Stimulated activated CD4-positive, alpha-beta T cell treated with anti-CD3 and anti-CD28 coated beads, Interleukin-12 subunit alpha, Interleukin-12 subunit beta, amount 100 ng/mL, for 4 hours (primary cell): Measurements from ENCODE around the gene ENGASE.

Experiments used
- DNase-seq: peaks from one replicate; pipeline ENCODE4 v3.0.0-alpha.2; 2020

The ENGASE gene

DNA sequence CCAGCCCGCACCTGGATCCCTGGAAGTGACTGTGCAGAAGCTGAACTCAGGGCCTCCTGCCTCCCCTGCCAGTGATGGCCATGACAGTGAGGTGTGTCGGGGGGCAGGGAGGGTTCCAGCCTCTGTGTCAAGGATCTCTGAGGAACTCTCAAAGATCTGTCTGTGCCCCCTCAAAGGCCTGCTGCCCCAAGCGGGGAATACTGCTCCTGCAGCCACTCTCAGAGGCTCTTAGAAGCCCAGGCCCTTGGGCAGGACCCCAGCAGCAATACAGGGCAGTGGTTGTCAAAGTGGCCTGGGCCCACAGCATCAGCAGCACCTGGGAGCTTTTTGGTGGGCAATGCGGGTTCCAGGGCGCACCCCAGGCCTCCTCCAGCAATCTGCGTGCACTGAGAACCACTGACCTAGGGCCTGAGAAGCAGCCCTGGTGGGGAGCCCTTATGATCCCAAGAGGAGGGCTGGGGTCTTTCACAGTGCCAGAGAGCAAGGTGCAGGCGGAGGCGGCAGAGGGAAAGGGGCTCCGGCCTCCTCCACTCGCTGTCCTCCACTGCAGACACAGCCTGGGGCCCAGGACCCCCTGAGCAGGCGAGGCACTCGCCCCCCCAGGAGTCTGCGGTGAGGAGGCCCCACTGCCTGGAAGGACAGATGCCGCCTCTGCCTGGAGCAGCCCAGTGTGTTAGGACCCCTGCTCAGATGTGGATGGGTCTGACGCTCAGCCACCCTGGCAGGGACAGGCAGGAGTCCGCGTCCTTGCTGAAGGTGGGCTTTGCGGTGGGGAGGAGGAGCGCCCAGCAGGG, 42.1 kb downstream of the ENGASE start:
- DNase-seq: no peak

DNA sequence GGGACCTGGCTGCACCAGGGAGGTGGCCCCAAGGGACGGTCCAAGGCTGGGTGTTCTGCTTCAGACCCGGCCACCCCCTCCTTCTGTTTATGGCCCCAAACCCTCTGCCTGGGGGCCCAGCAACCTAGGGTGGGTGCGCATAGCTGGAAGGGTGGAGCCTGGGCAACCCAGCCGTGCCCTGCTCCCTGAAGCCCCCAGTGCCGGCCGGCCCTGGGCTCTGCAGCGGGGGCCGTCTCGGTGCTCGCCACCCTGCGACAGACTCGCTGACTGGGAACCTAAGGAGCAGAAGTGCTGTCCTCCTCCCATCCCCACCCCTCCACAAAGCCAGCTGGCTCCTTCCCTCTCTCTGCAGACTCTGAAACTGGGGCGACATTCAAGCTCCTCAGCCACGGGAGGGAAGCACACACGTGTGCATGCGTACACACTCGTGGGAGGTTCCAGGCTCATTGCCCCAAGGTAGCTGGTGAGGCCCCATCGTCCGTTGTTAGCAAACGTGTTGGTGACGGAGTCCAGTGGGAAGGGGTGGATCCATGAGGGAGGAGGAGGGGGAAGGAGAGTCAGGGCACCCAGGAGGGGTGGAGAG, 43.4 kb downstream of the ENGASE start:
- no peak for DNase-seq

DNA sequence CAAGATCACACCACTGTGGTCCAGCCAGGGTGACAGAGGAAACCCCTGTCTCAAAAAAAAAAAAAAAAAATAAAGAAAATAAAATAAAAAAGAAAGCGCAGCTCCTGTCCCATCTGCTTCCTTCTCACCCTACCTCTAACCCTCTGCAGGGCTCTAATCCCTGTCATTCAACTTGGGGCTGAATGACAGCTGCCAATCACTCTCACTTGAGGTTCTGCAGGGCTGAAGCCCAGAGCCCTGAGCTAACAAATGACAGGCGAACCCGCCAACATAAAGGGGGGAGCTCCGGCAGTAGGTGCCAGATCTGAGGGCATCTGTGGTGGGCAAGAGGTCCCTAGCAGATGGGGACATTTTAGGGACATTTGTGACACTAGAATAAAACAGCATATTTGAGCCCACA, 44.3 kb downstream of the ENGASE start:
- no peak for DNase-seq

DNA sequence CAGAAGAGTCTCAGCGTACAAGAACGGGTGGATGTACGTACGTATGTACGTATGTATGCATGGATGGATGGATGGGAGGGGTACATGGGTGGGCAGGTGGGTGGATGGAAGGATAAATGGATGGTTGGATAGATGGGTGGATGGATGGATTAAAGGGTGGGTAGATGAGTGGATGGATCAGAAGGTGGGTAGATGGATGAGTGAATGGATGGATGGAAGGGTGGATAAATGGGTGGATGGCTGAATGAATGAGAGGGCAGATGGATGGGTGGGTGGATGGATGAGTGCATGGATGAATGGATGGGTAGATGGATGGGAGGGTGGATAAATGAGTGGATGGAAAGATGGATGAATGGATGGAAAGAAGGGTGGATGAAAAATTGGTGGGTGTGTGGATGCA, 45.6 kb downstream of the ENGASE start:
- DNase-seq: no peak

DNA sequence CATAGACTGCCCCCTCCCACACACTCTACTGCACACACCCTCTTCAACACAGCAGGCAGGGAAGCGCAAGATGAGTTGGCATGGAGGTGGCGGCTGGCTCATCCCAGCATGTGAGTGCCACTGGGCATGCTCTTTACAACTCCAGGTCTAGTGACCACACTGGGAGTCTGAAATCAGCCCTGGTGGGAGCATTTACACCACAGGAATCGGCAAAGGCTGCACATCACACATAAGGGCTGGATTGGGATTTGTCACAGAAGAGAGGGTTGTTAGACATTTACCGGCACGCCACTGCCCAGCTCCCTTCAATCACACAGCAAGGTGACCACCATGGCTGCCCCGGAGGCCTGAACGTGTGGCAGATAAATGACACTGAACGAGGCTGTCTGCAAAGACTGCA, 49.4 kb downstream of the ENGASE start:
- no peak for DNase-seq

DNA sequence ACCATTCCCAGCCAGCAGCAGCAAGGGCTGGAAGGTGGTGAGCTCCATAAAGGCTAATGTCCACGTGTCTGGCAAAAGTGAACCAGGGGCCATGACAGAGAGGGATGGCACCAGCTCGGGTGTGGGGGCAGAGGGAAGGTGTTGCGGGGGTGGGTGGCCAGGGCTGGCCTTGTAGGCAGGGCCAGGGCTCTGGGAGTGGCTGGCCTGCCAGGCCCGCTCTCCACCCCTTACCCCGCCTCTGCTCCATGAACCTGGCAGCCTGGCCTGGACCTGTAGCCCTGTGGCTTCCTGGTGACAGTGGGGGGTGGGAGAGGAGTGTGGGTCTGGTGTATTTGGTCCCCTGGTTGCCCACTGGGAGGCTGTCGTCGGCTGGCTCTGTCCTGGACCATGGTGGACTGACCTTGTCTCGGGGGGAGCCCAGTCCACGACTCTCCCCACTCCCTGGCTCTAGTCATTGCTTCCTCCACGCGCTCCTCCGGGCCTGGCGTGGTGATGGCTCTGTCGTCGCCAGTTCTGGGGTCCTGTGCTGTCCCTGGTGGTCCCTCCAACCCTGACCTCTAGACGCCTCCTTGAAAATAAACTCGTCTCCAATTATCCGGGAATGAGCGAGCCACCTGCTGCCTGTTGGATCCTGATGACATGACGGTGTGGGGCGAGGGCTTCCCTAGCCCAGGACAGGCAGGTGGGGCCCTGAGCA, 50.0 kb downstream of the ENGASE start:
- no peak for DNase-seq

DNA sequence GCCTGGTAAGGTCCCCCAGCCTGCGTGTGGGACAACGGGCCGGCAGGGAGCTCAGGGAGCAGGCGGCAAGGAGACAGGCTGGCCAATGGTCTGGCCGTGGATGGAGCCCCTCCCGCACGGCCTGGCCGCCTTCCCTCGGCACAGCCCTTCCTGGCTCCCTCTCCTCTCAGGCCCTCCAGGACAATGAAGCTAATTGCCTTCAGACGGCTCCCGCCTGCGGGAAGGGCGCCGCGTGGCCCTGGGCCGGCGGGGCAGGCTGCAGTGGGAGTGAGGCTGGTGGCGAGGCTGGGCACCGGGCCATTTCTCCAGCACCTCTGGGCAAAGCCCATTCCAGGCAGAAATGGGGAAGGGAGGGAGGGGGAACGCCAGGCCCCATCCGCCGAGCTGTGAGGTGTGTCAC, 50.9 kb downstream of the ENGASE start:
- DNase-seq: no peak

DNA sequence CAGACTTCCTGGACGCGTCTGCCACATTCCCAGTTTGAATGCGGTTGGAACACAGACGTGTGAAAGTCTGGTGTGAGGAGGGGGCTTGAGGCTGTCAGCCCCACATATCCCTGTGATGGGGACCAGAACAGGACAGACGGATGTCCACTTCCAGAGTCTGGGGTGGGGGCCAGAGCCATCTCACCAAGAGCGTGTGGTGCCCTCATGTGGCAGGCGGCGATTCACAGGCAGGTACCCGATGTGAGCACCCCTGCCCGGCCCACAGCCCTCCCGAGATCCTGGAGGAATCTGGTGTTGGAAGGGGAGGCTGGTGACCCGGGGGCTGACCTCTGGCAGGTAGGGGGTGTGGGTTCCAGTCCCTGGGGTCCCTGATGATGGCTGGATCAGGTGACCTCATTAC, 51.5 kb downstream of the ENGASE start:
- no peak for DNase-seq

DNA sequence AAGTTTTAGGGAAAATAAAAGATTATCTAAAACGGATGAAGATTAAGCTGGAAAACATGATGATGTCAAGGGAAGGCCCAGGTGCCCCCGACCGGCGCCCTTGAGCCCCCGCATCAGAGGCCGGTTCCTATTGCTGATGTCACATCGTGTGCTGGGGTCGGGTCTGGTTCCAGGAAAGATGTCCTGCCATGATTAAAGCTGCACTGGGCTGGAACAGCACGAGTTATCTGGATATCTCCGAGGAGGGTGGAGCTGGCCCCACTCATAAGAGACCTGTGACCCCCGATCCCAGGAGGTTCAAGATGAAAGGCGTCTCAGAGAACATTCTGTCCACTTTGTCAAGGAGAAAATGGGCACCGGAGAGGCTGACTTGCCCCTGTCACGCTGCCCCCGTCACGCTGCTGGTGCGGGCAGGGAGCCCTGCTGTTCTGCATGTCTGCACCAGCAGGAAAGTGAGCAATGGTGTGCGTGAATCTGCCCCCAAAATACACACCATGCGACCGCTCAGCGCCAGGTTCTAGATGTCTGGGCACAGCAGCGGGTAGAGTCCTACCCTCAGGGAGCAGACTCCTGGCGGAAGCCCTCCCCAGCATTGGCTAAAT, 53.0 kb downstream of the ENGASE start:
- DNase-seq: no peak

DNA sequence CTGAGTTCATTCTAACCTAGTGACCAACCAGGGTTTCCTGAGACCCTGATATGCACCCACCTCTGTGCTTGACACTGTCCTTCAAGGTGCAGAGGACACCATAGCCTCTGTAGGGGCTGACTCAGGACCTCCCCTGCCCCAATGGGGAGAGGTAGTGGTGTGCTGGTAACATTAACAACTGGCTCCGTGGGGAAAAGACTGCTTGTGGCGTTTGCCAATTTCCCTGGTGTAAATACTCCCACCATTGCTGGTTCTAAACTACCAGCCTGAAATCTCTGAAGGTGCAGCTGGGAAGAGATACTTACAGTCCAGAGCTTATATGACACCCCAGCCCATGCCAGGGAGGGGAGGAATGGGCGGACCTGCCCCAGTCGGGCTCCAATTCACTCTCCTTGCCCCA, 54.9 kb downstream of the ENGASE start:
- DNase-seq: no peak

DNA sequence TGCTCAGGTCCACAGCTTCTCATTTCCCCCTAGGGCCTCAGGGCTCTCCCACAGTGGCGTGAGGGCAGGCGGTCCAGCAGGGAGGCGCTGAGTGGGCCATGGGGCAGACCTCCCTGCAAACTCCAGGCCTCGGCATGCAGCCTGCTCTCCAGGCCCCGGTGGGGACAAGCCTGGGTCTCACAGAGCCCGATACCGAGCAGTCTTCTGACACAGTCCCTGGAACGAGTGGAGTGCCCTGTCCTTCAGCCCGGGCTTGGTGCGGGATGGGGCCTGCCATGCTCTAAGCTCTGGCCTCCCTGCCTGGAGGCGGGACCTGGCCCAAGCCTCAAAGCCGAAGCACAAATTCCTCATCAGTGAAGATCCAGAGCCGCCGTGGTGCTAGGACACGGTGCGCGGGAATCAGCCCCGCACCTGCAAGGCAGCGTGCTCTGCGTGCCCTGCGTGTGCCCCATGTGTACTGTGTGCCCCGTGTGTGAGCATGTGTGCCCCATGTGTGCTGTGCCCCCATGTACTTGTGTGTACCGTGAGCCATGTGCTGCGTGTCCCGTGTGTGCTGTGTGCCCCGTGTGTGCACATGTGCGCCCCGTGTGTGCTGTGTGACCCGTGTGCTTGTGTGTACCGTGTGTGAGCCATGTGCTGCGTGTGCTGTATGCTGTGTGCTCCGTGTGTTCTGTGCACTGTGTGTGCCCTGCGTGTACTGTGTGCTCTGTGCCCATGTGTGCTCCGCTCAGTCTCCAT, 56.1 kb downstream of the ENGASE start:
- no peak for DNase-seq

DNA sequence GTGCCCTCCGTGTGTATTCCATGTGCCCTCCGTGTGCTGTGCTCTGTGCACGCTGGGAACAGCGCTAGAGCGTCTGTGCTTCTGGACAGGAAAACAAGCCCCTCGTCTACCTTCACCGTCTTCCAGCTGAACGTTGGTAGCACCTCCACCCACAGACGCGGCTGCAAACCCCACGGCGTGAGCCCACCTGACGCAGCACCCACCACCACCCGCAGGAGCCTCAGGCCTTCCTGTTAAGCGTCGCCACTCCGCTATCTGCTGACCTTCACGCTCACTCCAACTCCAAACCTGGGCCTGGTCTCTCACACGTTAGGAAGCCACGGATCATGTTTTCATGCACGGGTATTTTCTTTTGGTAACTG, 56.6 kb downstream of the ENGASE start:
- no peak for DNase-seq

DNA sequence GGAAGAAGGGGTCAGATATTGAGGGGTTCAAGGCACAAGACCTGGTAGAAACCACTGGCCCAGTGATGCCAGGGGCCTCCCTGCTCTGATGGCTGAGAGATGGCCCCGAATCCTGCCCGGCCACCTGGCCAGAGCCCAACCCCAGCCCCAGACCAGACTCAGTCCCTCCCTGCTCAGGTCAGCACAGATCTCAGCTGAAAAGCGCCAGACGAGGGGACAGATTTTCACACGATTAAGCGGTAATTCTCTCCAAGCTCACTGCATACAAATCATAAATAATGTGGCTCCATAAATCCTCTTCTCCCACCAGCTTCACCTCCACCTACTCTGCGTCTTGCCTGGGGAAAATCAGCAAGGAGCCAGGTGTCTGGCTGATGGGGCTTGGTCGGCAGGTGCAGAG, 57.1 kb downstream of the ENGASE start:
- DNase-seq: no peak

DNA sequence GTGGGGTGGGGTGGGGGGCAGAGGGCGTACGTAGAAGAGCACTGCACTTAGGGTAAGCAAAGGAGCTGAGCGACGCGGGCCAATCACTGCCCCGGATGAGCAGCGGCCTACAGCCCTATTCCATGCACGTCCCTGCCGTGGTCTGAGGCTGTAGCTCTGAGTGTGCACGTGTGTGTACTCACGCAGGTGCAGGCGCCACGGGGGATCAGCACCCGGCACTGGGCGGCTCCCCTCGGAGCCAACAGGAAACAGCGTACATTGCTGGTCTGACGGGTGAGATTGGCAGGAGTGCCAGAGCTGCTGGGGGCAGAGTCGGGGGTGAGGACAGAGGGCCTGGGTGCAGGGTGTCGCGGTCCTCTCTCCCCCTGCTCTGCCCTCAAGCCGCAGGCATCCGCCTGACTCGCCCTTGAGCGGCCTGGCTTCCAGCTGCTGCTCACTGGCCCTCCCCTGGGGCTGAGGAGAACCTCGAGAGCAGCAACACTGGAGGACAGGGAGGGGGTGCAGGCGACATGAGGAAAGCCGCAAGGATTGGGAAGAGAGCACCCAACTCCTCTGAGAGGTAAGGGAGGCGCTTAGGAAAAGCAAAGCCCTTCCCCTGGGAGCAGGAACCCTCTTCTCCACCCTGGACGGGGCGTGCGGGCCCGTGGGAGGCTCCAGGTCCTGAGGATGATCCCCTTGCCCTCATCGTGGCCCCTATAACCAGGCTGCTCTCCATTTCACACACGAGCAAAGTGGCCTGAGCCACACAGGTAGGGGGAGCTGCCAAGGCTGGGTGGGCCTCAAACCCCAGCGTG, 57.8 kb downstream of the ENGASE start:
- no peak for DNase-seq

DNA sequence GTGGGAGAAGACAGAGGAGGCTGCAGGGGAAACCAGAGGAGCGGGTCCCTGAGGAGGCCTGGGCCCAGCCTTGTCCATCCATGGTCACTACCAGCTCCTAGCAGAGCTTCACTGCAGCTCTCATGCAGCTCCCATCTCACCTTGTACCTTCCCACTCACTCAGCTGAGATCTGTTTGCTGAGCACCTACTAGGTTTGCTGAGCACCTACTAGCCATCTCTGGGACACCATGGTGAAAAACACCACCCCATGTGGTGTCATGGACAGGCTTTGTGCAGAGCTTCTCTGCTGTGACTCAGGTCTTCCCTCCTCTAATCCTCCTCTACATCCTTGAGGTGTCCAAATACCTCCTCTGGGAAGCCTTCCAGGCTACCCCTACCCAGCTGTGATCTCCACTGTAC, 58.6 kb downstream of the ENGASE start:
- no peak for DNase-seq

DNA sequence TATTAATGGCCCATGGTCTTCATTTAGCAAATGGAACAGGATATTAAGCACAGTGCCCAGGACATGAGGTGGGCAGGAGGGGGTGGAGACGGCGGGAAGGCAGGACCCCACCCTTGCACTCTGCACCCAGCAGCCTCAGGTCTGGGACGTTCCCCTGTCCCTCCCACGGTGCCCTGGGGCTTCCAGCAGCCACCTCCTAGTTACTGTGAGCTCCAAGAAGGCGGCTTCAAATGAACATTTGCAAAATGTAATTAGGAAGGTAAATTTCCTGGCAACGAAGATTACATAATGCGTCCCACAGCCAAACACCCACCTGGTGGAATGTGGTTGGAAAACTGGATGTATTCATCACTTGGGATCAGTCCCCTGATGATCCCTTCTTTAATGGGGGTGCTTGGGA, 59.4 kb downstream of the ENGASE start:
- DNase-seq: no peak

DNA sequence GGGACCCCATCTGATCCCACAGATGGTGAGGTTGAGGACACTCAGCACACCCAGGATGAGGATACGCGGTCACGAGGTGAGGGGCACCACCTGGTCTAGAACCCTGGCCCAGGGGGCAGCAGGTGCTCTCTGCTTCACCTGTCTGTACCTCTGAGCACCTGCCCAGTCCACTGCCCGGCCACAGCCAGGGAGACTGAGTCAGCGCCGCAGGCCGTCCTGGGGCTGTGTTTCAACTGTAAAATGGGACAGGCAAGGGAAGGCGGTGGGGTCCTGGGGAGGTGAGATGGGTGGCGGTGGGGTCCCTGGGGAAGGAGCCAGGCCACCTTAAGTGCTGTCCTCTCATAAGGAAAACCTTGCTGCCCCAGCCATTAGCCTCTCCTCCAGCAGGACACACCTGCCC, 60.4 kb downstream of the ENGASE start:
- no peak for DNase-seq

DNA sequence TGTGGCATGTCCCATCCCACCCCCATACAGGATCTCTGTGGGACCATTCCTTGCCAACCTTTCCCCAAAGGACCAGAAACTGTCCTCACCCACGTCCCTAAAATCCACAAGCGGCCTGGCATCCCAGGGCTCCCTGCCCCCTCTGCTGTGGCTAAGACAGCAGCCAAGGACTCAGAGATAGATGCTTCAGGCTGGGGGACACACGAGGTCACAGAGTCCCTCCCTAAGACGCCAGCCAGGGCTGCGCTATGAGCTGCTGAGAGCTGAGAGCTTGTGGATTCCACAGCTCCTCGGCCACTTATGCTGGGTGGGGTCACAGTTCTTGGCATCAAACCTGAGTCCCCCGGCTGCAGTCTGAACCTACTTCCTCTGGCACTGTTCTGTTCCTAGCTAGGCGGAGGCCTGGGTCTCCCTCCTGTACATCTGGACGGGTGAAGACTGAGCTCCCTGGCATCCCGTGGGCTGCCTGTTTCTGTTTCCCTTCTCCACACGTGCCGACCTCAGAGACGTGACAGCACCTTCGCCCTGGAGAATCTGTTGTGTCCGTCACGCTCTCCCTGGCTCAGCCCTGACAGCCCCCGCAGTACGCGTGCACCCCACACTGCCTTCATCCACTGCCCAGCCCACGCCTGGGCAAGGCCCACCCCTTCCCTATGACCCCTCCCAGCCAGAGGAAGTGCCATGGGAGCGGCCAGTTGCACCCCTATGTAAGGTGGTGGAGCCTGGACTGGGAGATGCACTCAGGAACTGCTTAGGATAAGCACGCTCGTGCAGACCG, 61.2 kb downstream of the ENGASE start:
- DNase-seq: no peak
